HG03457 (cell line): ENCODE results near the gene DUSP22.
A peak's percentile ranks its signal among the peaks of the same experiment; 100 is the strongest.
"Not testable (repeated sequence)": the region's sequence is repeated elsewhere in the genome, so short reads cannot be mapped to it uniquely, and the experiment has no call there.

Experiments
- ATAC-seq: cut with Tn5 transposase; IDR thresholded peaks from one replicate; pipeline ENCODE4 v1.9.1; 2021; ENCODE audit warnings: moderate number of reproducible peaks; ENCODE audit not compliant: unreplicated experiment

The DUSP22 gene

GRCh38 chr6:279341-280029 is 12.8 kb upstream of the DUSP22 start:
- ATAC-seq: no peak

- ATAC-seq: no peak
These were observed 11.4 kb upstream of the DUSP22 start for GRCh38 chr6:280775-281468.

GRCh38 chr6:281469-282103 is 10.7 kb upstream of the DUSP22 start:
- no peak for ATAC-seq

- ATAC-seq: no peak
These were observed 10.0 kb upstream of the DUSP22 start for GRCh38 chr6:282177-282866.

- ATAC-seq: no peak
These were observed 9.3 kb upstream of the DUSP22 start for GRCh38 chr6:282867-283416.

- no peak for ATAC-seq
These were observed 7.8 kb upstream of the DUSP22 start for GRCh38 chr6:284486-284885.

- no peak for ATAC-seq
These were observed 7.1 kb upstream of the DUSP22 start for GRCh38 chr6:285030-285771.

GRCh38 chr6:285902-286301 is 6.4 kb upstream of the DUSP22 start:
- ATAC-seq: not testable (repeated sequence)

- ATAC-seq: peak; percentile 33
These were observed 5.4 kb upstream of the DUSP22 start for GRCh38 chr6:286681-287488.

GRCh38 chr6:287489-287860 is 4.8 kb upstream of the DUSP22 start:
- ATAC-seq: no peak

GRCh38 chr6:288866-289265 is 3.4 kb upstream of the DUSP22 start:
- no peak for ATAC-seq

GRCh38 chr6:290111-290922 is 2.0 kb upstream of the DUSP22 start:
- no peak for ATAC-seq

- ATAC-seq: no peak
These were observed 1.0 kb upstream of the DUSP22 start for GRCh38 chr6:291204-291696.

- ATAC-seq: peak; percentile 9
These were observed 362 bp downstream of the DUSP22 start for GRCh38 chr6:292506-293192.

- ATAC-seq: no peak
These were observed 1.2 kb downstream of the DUSP22 start for GRCh38 chr6:293193-294174.

GRCh38 chr6:294656-295565 is 2.6 kb downstream of the DUSP22 start:
- ATAC-seq: no peak
